GM21381 (cell line): ENCODE data around the gene NDUFA13.

Source experiments
- ATAC-seq: cut with Tn5 transposase; IDR thresholded peaks from one replicate; pipeline ENCODE4 v1.9.1; 2021; ENCODE audit warnings: mild to moderate bottlenecking, moderate library complexity; ENCODE audit not compliant: unreplicated experiment

Gene NDUFA13

GRCh38 chr19:19488875-19489690 is 26.9 kb upstream of the NDUFA13 start:
- ATAC-seq, result peak; percentile 53

GRCh38 chr19:19489804-19490204 is 26.2 kb upstream of the NDUFA13 start:
- ATAC-seq, result no peak

- no peak for ATAC-seq
These were observed 25.6 kb upstream of the NDUFA13 start for GRCh38 chr19:19490214-19490968.

GRCh38 chr19:19491321-19492025 is 24.6 kb upstream of the NDUFA13 start:
- ATAC-seq, result no peak

GRCh38 chr19:19492026-19492610 is 23.9 kb upstream of the NDUFA13 start:
- ATAC-seq, result no peak

- ATAC-seq, result no peak
These were observed 22.0 kb upstream of the NDUFA13 start for GRCh38 chr19:19493841-19494546.

GRCh38 chr19:19495614-19496603 is 20.1 kb upstream of the NDUFA13 start:
- no peak for ATAC-seq

- no peak for ATAC-seq
These were observed 17.6 kb upstream of the NDUFA13 start for GRCh38 chr19:19498255-19498991.

GRCh38 chr19:19499272-19499995 is 16.6 kb upstream of the NDUFA13 start:
- ATAC-seq, result no peak

- no peak for ATAC-seq
These were observed 14.9 kb upstream of the NDUFA13 start for GRCh38 chr19:19500975-19501644.

GRCh38 chr19:19501798-19502197 is 14.2 kb upstream of the NDUFA13 start:
- ATAC-seq, result no peak

GRCh38 chr19:19502281-19502680 is 13.7 kb upstream of the NDUFA13 start:
- no peak for ATAC-seq

- ATAC-seq, result no peak
These were observed 13.0 kb upstream of the NDUFA13 start for GRCh38 chr19:19502808-19503602.

GRCh38 chr19:19504754-19505668 is 11.0 kb upstream of the NDUFA13 start:
- ATAC-seq, result no peak

- no peak for ATAC-seq
These were observed 10.2 kb upstream of the NDUFA13 start for GRCh38 chr19:19505669-19506326.
